Epithelial cell of esophagus (primary cell): ENCODE data around the gene CEP85L.

ENCODE experiments used
- DNase-seq: peaks from one replicate; pipeline ENCODE4 v3.0.0; 2010; ENCODE audit warnings: low read depth
- H3K4me3 ChIP-seq: 2 replicates; pipeline ENCODE4 v1.5.1; 2011; ENCODE audit warnings: mild to moderate bottlenecking, low read length, control low read depth
- TF ChIP-seq, protein P1 (sequence below): IDR thresholded peaks from 2 replicates; pipeline ENCODE4 v1.5.1; 2011; ENCODE audit warnings: low read depth, mild to moderate bottlenecking, low read length, control low read depth, inconsistent platforms; ENCODE audit not compliant: insufficient read depth; ENCODE audit errors: missing control alignments

CEP85L gene

DNA sequence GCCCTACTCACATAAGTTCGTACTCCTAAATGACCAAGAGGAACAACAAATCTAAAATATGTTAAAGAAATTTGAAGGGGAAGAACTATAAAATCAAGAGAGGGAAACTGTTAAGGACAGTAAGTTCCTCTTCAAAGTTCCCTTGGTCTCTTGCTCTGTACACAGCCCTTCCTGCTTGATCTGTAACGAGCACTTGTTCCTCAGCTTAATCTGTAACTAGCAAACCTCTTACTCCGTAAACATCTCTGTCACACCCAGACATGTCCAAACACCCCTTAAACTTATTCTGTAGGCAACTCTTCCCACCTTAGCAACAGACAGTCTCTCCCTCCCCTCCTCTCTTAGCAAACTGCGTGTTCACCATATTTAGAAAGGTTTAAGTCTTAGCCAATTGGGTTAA, 73.4 kb downstream of the CEP85L start:
- no peak for DNase-seq
- TF ChIP-seq, protein P1, sequence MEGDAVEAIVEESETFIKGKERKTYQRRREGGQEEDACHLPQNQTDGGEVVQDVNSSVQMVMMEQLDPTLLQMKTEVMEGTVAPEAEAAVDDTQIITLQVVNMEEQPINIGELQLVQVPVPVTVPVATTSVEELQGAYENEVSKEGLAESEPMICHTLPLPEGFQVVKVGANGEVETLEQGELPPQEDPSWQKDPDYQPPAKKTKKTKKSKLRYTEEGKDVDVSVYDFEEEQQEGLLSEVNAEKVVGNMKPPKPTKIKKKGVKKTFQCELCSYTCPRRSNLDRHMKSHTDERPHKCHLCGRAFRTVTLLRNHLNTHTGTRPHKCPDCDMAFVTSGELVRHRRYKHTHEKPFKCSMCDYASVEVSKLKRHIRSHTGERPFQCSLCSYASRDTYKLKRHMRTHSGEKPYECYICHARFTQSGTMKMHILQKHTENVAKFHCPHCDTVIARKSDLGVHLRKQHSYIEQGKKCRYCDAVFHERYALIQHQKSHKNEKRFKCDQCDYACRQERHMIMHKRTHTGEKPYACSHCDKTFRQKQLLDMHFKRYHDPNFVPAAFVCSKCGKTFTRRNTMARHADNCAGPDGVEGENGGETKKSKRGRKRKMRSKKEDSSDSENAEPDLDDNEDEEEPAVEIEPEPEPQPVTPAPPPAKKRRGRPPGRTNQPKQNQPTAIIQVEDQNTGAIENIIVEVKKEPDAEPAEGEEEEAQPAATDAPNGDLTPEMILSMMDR, result no peak

DNA sequence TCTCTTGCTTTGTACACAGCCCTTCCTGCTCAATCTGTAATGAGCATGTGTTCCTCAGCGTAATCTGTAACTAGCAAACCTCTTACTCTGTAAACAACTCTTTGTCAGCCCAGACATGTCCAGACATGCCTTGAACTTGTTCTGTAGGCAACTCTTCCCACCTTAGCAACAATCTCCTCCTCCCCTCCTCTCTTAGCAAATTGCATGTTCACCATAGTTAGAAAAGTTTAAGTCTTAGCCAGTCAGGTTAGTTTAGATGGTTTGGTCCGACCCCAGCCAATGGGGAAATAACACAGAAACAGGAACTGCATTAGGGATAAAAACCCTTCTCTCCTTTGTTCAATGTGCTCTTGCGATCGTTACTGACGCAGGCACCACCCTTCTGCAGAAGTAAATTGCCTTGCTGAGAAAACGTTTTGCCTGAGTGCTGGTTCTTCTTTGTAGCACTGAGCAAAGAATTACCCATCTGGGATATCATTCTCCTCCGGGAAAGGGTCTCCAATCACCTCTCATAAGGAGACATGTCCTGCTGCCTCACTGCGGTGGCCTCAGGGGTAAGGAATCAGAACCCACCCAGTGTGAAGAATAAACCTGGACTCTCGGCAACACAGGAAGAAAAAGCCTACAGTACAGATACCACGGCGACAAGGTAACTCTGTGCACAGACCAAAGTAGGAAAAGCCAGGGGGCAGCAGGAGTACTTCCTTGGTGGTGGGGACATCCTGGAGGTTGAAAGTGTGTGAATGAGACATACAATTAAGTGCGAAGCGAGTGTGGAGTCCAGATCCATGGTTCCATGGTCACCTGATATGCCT, 77.1 kb downstream of the CEP85L start:
- TF ChIP-seq, protein P1, result no peak
- DNase-seq, result peak; percentile 81
- H3K4me3 ChIP-seq, result no peak overlapping the region

More for the DNA sequence above, 73.4 kb downstream of the CEP85L start:
- H3K4me3 ChIP-seq, result no peak overlapping the region

DNA sequence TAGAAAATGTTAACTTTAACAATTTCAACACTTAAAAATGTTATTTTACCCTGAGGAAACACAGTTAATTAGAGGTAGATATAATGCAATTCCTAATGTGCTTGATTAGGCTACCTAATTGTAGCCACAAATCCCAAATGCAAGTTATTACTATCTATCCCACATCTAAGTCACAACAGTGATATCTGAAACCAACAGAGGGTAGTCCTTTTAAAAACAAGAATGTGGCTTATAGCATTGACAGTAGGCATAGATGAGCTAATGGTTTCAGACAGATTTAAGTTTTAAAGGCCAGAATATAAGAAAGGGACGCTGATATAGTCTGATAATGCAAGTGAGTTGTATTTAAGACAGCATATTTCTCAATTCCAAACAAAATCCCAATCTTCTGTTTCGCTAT, 80.3 kb downstream of the CEP85L start:
- DNase-seq, result no peak
- TF ChIP-seq, protein P1, result no peak
- no peak overlapping the region for H3K4me3 ChIP-seq

DNA sequence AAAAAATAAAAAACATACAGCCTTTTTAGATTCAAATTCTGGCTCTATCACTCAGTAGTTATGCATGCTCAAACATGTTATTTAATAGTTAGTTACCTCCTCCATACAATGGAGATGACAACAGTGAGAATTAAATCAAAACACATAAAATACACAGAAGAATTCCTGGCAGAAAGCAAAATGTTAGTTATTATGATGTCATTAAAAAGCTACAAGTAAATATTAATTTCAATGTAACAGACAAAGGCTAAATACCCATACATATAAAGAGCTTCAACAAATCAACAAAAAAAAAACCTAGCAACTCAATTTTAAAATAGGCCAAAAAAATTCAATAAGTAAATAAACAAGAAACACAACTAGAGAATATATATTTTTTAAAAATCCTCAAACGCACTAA, 81.9 kb downstream of the CEP85L start:
- TF ChIP-seq, protein P1, result no peak
- H3K4me3 ChIP-seq, result no peak overlapping the region
- peak; percentile 21 for DNase-seq

DNA sequence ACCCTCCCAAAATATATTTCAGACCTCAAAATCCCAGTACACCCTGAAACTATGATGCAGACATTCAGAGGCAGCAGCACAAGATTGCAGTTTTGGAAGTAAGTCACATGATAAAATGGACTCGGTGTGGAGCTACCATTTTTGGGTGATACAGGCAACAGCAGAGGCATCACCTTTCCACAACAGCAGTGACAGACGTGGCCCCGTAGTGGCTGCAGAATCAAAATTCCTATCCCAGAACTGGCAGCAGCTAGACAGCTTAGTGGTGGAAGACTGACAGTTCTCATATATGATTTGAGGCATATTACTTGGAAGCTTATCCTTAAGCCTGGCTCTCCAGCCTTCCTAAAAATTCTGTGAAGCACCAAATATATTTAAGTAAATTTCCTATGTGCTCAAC, 83.4 kb downstream of the CEP85L start:
- H3K4me3 ChIP-seq, result no peak overlapping the region
- TF ChIP-seq, protein P1, result no peak
- DNase-seq, result no peak

DNA sequence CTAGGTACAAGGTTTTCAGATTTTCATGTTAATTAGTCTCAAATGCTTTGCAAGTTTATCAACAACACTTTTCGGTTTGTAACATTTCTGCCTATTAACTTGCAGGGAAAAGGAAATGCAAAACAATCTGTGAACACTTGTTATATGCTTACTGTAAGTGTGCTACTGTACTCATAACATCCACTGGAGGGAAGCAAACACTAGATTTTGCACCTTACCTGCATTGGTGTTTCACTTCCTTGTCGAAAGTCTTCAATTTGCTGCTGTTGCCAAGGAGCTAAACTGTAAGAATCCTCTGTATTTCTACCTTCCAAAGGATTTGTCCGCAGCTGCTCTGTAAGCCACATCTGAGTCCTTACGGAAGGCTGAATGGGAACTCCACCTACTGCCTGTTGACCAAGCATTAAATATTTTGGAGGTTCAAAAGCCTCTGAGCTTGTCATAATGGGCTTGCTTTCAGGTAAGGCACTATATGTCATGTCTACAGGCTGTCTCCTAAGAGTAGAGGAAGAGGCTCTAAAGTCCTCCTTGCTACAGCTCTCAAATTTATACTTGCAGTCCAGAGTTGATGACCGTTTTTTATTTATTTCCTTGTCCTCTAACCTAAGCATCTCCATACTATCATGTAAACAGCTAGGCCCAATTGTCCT, 86.0 kb downstream of the CEP85L start:
- no peak overlapping the region for H3K4me3 ChIP-seq
- DNase-seq, result peak; percentile 65
- TF ChIP-seq, protein P1, result peak; percentile 65
